HepG2 (cell line): ENCODE measurements around the gene CLDN24. TPM values are rescaled to one million over a fixed set of nuclear protein-coding genes. Genes with fewer than 3 reads are reported as not detected.

Experiments used
- ATAC-seq: fragments of 200-7000 bp; cut with Tn5 transposase; 3 replicates; pipeline ENCODE4 v1.9.1; 2020; ENCODE audit warnings: mild to moderate bottlenecking, moderate library complexity
- BruUV-seq: library from RNA; stranded (reverse); fragments of 400-500 nt; replicated peaks from 2 replicates; lab custom pipeline; 2021; lab: Mats Ljungman, UMichigan
- CTCF ChIA-PET: fragments of 300-600 bp; formaldehyde crosslinking; extraction: SDS; loops from one replicate; lab custom pipeline; 2021; ENCODE audit warnings: low total read pairs, inconsistent platforms, low intra/inter-chr PET ratio; lab: Yijun Ruan, JAX
- POLR2A ChIA-PET: fragments of 350-600 bp; sonication (Branson Sonifier 250); formaldehyde crosslinking; loops from one replicate; lab custom pipeline; 2020; ENCODE audit warnings: antibody characterized with exemption, inconsistent platforms; lab: Yijun Ruan, JAX
- DNase-seq: peaks from one replicate; pipeline ENCODE4 v3.0.0-alpha.2; 2015; ENCODE audit warnings: low spot score
- FAIRE-seq: peaks from 3 replicates; lab custom pipeline; 2011; peaks lifted over from hg19 to GRCh38; lab: Jason Lieb, UNC
- H2AFZ ChIP-seq: one replicate; pipeline ENCODE4 v1.6.1; 2011; ENCODE audit warnings: low read length, inconsistent platforms
- H3K27ac ChIP-seq: fragments of 300-600 bp; 3 replicates; pipeline ENCODE4 v1.8.0; 2011; ENCODE audit warnings: mixed run types, mild to moderate bottlenecking, mixed read lengths, low read length, inconsistent platforms; ENCODE audit not compliant: insufficient read depth; ENCODE audit errors: extremely low read length
- H3K27me3 ChIP-seq, 2 experiments: fragments of 200-600 bp in 1 of 2; 2 replicates in 1 of 2; 3 replicates in 1 of 2; pipeline versions ENCODE4 v1.6.0 to v1.8.0; 2011; ENCODE audit warnings: low read length in 2 of 2, mild to moderate bottlenecking in 2 of 2, moderate library complexity in 2 of 2, inconsistent platforms in 1 of 2; ENCODE audit not compliant: insufficient read depth in 2 of 2, control insufficient read depth in 1 of 2
- H3K36me3 ChIP-seq, 2 experiments: fragments of 200-600 bp in 1 of 2; replicated peaks in 1 of 2; 2 replicates in 1 of 2; 3 replicates in 1 of 2; pipeline versions ENCODE4 v1.5.1 to v1.8.0; 2011; ENCODE audit warnings: low read length in 2 of 2, inconsistent platforms in 1 of 2; ENCODE audit not compliant: insufficient read depth in 2 of 2, control insufficient read depth in 1 of 2
- H3K4me1 ChIP-seq: 2 replicates; pipeline ENCODE4 v1.5.1; 2012; ENCODE audit warnings: low read length, inconsistent platforms; ENCODE audit not compliant: insufficient read depth
- H3K4me2 ChIP-seq: 2 replicates; pipeline ENCODE4 v1.6.0; 2011; ENCODE audit warnings: low read depth, low read length, inconsistent platforms
- H3K4me3 ChIP-seq, 3 experiments: fragments of 200-600 bp in 1 of 3; sonication (generic), shearing (Covaris generic) in 1 of 3; replicated peaks in 1 of 3; 2 replicates each; pipeline ENCODE4 v1.5.1; 2011 to 2016; ENCODE audit warnings: low read length in 3 of 3, inconsistent platforms in 2 of 3, low read depth in 2 of 3, mild to moderate bottlenecking in 2 of 3, control low read depth in 1 of 3, mixed read lengths in 1 of 3; ENCODE audit not compliant: insufficient read depth in 1 of 3
- H3K79me2 ChIP-seq: one replicate; pipeline ENCODE4 v1.6.1; 2011; ENCODE audit warnings: low read length, inconsistent platforms; ENCODE audit not compliant: insufficient read depth
- H3K9ac ChIP-seq: 2 replicates; pipeline ENCODE4 v1.6.0; 2011; ENCODE audit warnings: mild to moderate bottlenecking, low read depth, low read length, inconsistent platforms; ENCODE audit not compliant: insufficient read depth
- H3K9me3 ChIP-seq: 2 replicates; pipeline ENCODE4 v1.5.1; 2012; ENCODE audit warnings: mild to moderate bottlenecking, low read length
- H4K20me1 ChIP-seq: 2 replicates; pipeline ENCODE4 v1.6.0; 2011; ENCODE audit warnings: inconsistent platforms, mild to moderate bottlenecking, low read length, moderate library complexity; ENCODE audit not compliant: insufficient read depth
- EEA1 ChIP-seq: sonication (generic); formaldehyde crosslinking; IDR thresholded peaks from 2 replicates; pipeline ENCODE4 v1.5.1; 2020; ENCODE audit warnings: mild to moderate bottlenecking, missing genetic modification reagents, borderline replicate concordance
- FOXA1 ChIP-seq, 2 experiments: fragments of 450-650 bp in 1 of 2; sonication (generic) in 1 of 2; formaldehyde crosslinking in 1 of 2; IDR thresholded peaks; 2 replicates each; pipeline versions ENCODE4 v1.4.0 to v1.6.1; 2016 to 2020; ENCODE audit warnings: missing genetic modification reagents in 1 of 2
- HDAC1 ChIP-seq: sonication (generic); formaldehyde crosslinking; IDR thresholded peaks from 2 replicates; pipeline ENCODE4 v1.5.1; 2020; ENCODE audit warnings: mild to moderate bottlenecking, missing genetic modification reagents
- KDM2A ChIP-seq: sonication (generic); formaldehyde crosslinking; IDR thresholded peaks from 2 replicates; pipeline ENCODE4 v1.4.0; 2020; ENCODE audit warnings: low read depth, missing genetic modification reagents, borderline replicate concordance
- MATR3 ChIP-seq: sonication (generic); formaldehyde crosslinking; IDR thresholded peaks from 2 replicates; pipeline ENCODE4 v1.4.0; 2020; ENCODE audit warnings: missing genetic modification reagents
- RFXANK ChIP-seq: IDR thresholded peaks from 2 replicates; pipeline ENCODE4 v1.6.1; 2016
- SP140L ChIP-seq: sonication (generic); formaldehyde crosslinking; IDR thresholded peaks from 2 replicates; pipeline ENCODE4 v1.4.0; 2020; ENCODE audit warnings: missing genetic modification reagents, borderline replicate concordance
- ZFP36 ChIP-seq: fragments of 150-350 bp; IDR thresholded peaks from 2 replicates; pipeline ENCODE4 v1.6.1; 2018; ENCODE audit warnings: borderline replicate concordance, low read length, low read depth; ENCODE audit not compliant: partially characterized antibody
- ZNF160 ChIP-seq: sonication (generic); formaldehyde crosslinking; IDR thresholded peaks from 2 replicates; pipeline ENCODE4 v1.8.0; 2022; ENCODE audit warnings: mild to moderate bottlenecking, inconsistent platforms, missing genetic modification reagents
- WGBS: methylation state at CpG from one replicate; pipeline ENCODE4 v1.1.6; 2017; ENCODE audit warnings: low lambda C conversion rate; 5-methylcytosine and 5-hydroxymethylcytosine counted together
- in situ Hi-C: cut with HindIII; loops from 2 replicates; pipeline ENCODE4 v1.10.0; 2017; ENCODE audit warnings: low pct_unique_long_range_greater_than_20kb; ENCODE audit not compliant: extremely low pct_ligation_motif_present
- intact Hi-C: fragments of 100-400 bp; cut with micrococcal nuclease; formaldehyde crosslinking; loops from one replicate; pipeline ENCODE4 v1.10.0; 2022; ENCODE audit not compliant: unreplicated experiment
- polyA plus RNA-seq, 8 experiments: library from polyadenylated mRNA; depleted of rRNA in 3 of 8; stranded (reverse) in 7 of 8; unstranded in 1 of 8; fragments of >200 nt; fragmentation: Illumina TruSeq in 4 of 8; extraction: Trizol in 4 of 8; gene quantifications; 2 replicates each; pipeline versions ENCODE4 v1.2.1 to v1.2.3, GENCODE V29; 2011 to 2016; ENCODE audit warnings: low read depth in 4 of 8, missing spikeins in 1 of 8, mixed read lengths in 1 of 8; ENCODE audit not compliant: insufficient read depth in 1 of 8
- total RNA-seq, 5 experiments: library from RNA; depleted of rRNA; stranded (reverse); fragments of >200 nt; fragmentation: Illumina TruSeq; extraction: Trizol; gene quantifications; 2 replicates each; pipeline ENCODE4 v1.2.3, GENCODE V29; 2016; ENCODE audit warnings: low read depth in 1 of 5
- TF ChIP-seq, protein P1 (sequence below): sonication (generic); formaldehyde crosslinking; IDR thresholded peaks from 2 replicates; pipeline ENCODE4 v1.4.0; 2020; ENCODE audit warnings: missing genetic modification reagents, borderline replicate concordance
- TF ChIP-seq, protein P2 (sequence below): fragments of 450-650 bp; IDR thresholded peaks from 2 replicates; pipeline ENCODE4 v1.6.1; 2017
- TF ChIP-seq, protein P3 (sequence below): sonication (generic); formaldehyde crosslinking; IDR thresholded peaks from 2 replicates; pipeline ENCODE4 v1.4.0; 2020; ENCODE audit warnings: mild to moderate bottlenecking, low read depth, missing genetic modification reagents

CLDN24 gene
- total and polyA plus RNA-seq, 2 of the 13 experiments (the other 11 are each of a cell fraction or from before 2014, with no cell fraction given): not detected

DNA sequence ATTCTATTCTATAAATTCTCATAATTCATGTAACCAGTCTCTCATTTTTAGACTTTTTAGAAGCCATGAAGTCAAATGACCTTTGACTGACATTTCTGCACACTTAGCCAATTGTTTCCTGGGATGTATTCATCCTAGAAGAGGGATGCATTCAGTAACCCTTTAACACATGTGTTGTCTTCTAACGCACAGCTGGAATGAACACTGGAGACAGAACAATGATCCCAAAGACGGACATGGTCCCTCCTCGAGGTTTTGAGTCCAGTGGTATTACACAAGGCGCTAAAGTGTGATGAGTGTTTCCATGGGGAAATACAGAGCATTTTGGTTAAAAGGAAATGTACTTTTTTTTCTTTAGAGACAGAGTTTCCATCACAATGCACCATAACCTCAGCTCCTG lies 39.8 kb upstream of the CLDN24 start:
- no peak overlapping the region for H3K27ac ChIP-seq
- H3K9ac ChIP-seq: no peak overlapping the region
- H3K36me3 ChIP-seq: no peaks in the 10 kb centered on the region
- H3K4me2 ChIP-seq: no peak overlapping the region
- intact Hi-C loops (loop anchor here (5.0 kb wide), 1 partner anchor 35 kb away; no protein-coding TSS in a partner anchor), in situ Hi-C loops (no loop called here)
- CTCF ChIA-PET: no interaction called here
- ATAC-seq (no peak), DNase-seq (no peak), FAIRE-seq (no peak)
- no peak overlapping the region for H2AFZ ChIP-seq
- POLR2A ChIA-PET: no interaction called here
- WGBS: 26% methylated on average over 4 of the region's 4 CpGs
- H4K20me1 ChIP-seq: no peaks in the 10 kb centered on the region
- BruUV-seq: no TSS peak
- no peaks in the 10 kb centered on the region for H3K79me2 ChIP-seq
- H3K27me3 ChIP-seq: no peaks in the 10 kb centered on the region
- H3K9me3 ChIP-seq: no peaks in the 10 kb centered on the region
- no peak overlapping the region for H3K4me3 ChIP-seq
- peaks cover 33% of the 10 kb centered on the region for H3K4me1 ChIP-seq
- TF ChIP-seq FOXA1 (IDR thresholded peaks at IDR 0.05) (no peak), FOXA1 (CRISPR knock-in tag; IDR thresholded peaks at IDR 0.05) (no peak), KDM2A (CRISPR knock-in tag) (no peak), ZFP36 (no peak), HDAC1 (no peak), RFXANK (CRISPR knock-in tag) (no peak), SP140L (CRISPR knock-in tag) (no peak), MATR3 (CRISPR knock-in tag) (no peak), ZNF160 (CRISPR knock-in tag) (no peak), EEA1 (CRISPR knock-in tag) (no peak)
- TF ChIP-seq, protein P1, sequence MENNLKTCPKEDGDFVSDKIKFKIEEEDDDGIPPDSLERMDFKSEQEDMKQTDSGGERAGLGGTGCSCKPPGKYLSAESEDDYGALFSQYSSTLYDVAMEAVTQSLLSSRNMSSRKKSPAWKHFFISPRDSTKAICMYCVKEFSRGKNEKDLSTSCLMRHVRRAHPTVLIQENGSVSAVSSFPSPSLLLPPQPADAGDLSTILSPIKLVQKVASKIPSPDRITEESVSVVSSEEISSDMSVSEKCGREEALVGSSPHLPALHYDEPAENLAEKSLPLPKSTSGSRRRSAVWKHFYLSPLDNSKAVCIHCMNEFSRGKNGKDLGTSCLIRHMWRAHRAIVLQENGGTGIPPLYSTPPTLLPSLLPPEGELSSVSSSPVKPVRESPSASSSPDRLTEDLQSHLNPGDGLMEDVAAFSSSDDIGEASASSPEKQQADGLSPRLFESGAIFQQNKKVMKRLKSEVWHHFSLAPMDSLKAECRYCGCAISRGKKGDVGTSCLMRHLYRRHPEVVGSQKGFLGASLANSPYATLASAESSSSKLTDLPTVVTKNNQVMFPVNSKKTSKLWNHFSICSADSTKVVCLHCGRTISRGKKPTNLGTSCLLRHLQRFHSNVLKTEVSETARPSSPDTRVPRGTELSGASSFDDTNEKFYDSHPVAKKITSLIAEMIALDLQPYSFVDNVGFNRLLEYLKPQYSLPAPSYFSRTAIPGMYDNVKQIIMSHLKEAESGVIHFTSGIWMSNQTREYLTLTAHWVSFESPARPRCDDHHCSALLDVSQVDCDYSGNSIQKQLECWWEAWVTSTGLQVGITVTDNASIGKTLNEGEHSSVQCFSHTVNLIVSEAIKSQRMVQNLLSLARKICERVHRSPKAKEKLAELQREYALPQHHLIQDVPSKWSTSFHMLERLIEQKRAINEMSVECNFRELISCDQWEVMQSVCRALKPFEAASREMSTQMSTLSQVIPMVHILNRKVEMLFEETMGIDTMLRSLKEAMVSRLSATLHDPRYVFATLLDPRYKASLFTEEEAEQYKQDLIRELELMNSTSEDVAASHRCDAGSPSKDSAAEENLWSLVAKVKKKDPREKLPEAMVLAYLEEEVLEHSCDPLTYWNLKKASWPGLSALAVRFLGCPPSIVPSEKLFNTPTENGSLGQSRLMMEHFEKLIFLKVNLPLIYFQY (CRISPR knock-in tag): no peak
- TF ChIP-seq, protein P2, sequence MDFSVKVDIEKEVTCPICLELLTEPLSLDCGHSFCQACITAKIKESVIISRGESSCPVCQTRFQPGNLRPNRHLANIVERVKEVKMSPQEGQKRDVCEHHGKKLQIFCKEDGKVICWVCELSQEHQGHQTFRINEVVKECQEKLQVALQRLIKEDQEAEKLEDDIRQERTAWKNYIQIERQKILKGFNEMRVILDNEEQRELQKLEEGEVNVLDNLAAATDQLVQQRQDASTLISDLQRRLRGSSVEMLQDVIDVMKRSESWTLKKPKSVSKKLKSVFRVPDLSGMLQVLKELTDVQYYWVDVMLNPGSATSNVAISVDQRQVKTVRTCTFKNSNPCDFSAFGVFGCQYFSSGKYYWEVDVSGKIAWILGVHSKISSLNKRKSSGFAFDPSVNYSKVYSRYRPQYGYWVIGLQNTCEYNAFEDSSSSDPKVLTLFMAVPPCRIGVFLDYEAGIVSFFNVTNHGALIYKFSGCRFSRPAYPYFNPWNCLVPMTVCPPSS: no peak
- TF ChIP-seq, protein P3, sequence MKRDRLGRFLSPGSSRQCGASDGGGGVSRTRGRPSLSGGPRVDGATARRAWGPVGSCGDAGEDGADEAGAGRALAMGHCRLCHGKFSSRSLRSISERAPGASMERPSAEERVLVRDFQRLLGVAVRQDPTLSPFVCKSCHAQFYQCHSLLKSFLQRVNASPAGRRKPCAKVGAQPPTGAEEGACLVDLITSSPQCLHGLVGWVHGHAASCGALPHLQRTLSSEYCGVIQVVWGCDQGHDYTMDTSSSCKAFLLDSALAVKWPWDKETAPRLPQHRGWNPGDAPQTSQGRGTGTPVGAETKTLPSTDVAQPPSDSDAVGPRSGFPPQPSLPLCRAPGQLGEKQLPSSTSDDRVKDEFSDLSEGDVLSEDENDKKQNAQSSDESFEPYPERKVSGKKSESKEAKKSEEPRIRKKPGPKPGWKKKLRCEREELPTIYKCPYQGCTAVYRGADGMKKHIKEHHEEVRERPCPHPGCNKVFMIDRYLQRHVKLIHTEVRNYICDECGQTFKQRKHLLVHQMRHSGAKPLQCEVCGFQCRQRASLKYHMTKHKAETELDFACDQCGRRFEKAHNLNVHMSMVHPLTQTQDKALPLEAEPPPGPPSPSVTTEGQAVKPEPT: no peak
